K562 (cell line): Measurements from ENCODE around the gene HDAC3. TPM values are rescaled to one million over a fixed set of nuclear protein-coding genes. Genes with fewer than 3 reads are reported as not detected.

Source experiments
- AFF1 ChIP-seq, 2 experiments: fragments of 450-650 bp; IDR thresholded peaks; 2 replicates each; pipeline ENCODE4 v1.6.1; 2018; ENCODE audit warnings: mild to moderate bottlenecking in 2 of 2, low read depth in 1 of 2; ENCODE audit not compliant: partially characterized antibody in 2 of 2
- BCOR ChIP-seq: fragments of 450-650 bp; IDR thresholded peaks from 2 replicates; pipeline ENCODE4 v1.6.1; 2016
- DPF2 ChIP-seq: fragments of 450-650 bp; IDR thresholded peaks from 2 replicates; pipeline ENCODE4 v1.6.1; 2016
- EHMT2 ChIP-seq: fragments of 450-650 bp; IDR thresholded peaks from 2 replicates; pipeline ENCODE4 v1.6.1; 2018; ENCODE audit warnings: antibody characterized with exemption
- FOSL1 ChIP-seq: fragments of 200-800 bp; sonication (Bioruptor generic); conservative IDR thresholded peaks from 2 replicates; pipeline ENCODE4 v1.6.1; 2016; ENCODE audit warnings: missing genetic modification characterization, missing compliant biosample characterization
- FOXK2 ChIP-seq, 2 experiments: fragments of 450-650 bp; IDR thresholded peaks in 1 of 2; conservative IDR thresholded peaks in 1 of 2; 2 replicates each; pipeline ENCODE4 v1.6.1; 2016; ENCODE audit warnings: low read depth in 2 of 2, mild to moderate bottlenecking in 1 of 2
- FUS ChIP-seq: fragments of 200-400 bp; formaldehyde crosslinking; optimal IDR thresholded peaks from 2 replicates; pipeline ENCODE3; 2017; ENCODE audit warnings: low read depth, low read length
- MLLT1 ChIP-seq, 2 experiments: fragments of 450-650 bp; IDR thresholded peaks; 2 replicates each; pipeline ENCODE4 v1.6.1; 2016
- RCOR1 ChIP-seq, 2 experiments: IDR thresholded peaks; 2 replicates each; pipeline ENCODE4 v1.6.1; 2012; ENCODE audit warnings: low read depth in 2 of 2, low read length in 2 of 2, borderline replicate concordance in 1 of 2, improper control_type of control experiment in 1 of 2
- SMARCA4 ChIP-seq: fragments of 450-650 bp; IDR thresholded peaks from 2 replicates; pipeline ENCODE4 v1.6.1; 2016
- SMARCA5 ChIP-seq: fragments of 450-650 bp; IDR thresholded peaks from 2 replicates; pipeline ENCODE4 v1.6.1; 2016
- ZNF121 ChIP-seq: sonication (generic); formaldehyde crosslinking; conservative IDR thresholded peaks from 2 replicates; pipeline ENCODE4 v1.8.0; 2022; ENCODE audit warnings: missing genetic modification reagents
- ZNF134 ChIP-seq: fragments of 250-450 bp; sonication (Bioruptor Pico); conservative IDR thresholded peaks from 2 replicates; pipeline ENCODE4 v1.4.0; 2020
- ZNF57 ChIP-seq: fragments of 450-650 bp; formaldehyde crosslinking; IDR thresholded peaks from 2 replicates; pipeline ENCODE4 v1.4.0; 2020; ENCODE audit warnings: mild to moderate bottlenecking, moderate library complexity
- ZNF583 ChIP-seq: fragments of 250-450 bp; sonication (Bioruptor Pico); IDR thresholded peaks from 2 replicates; pipeline ENCODE4 v1.4.0; 2020
- polyA plus RNA-seq, 8 experiments: library from polyadenylated mRNA; depleted of rRNA in 4 of 8; stranded (reverse) in 5 of 8; unstranded in 3 of 8; fragments of >200 nt; fragmentation: Nextera tagmentation in 2 of 8; fragmentation: Illumina TruSeq in 1 of 8; extraction: Ambion mirVana in 2 of 8; extraction: Trizol in 1 of 8; gene quantifications; 2 replicates each; pipeline versions ENCODE4 v1.2.1 to v1.2.3, GENCODE V29; 2011 to 2014; ENCODE audit warnings: inconsistent platforms in 1 of 8, missing spikeins in 1 of 8
- total RNA-seq, 7 experiments: library from RNA; depleted of rRNA in 6 of 7; stranded (reverse); fragments of >200 nt in 6 of 7; fragmentation: Illumina TruSeq in 2 of 7; extraction: Trizol in 2 of 7; gene quantifications; 2 replicates each; pipeline versions ENCODE4 v1.2.1 to v1.2.3, GENCODE V29; 2011 to 2021; ENCODE audit warnings: low replicate concordance in 1 of 7
- TF ChIP-seq, protein P1 (sequence below): fragments of 450-650 bp; IDR thresholded peaks from 2 replicates; pipeline ENCODE4 v1.6.1; 2016; ENCODE audit warnings: antibody characterized with exemption
- TF ChIP-seq, protein P2 (sequence below), 2 experiments: fragments of 450-650 bp; conservative IDR thresholded peaks; 2 replicates each; pipeline ENCODE4 v1.6.1; 2017; ENCODE audit warnings: mild to moderate bottlenecking in 2 of 2, moderate library complexity in 2 of 2
- TF ChIP-seq, protein P3 (sequence below): sonication (generic); IDR thresholded peaks from 2 replicates; pipeline ENCODE4 v1.6.1; 2016

The HDAC3 gene
- total and polyA plus RNA-seq, 9 of the 15 experiments (the other 6 are each of a cell fraction or from before 2014, with no cell fraction given), result 89.7 to 191 (median 119) TPM

GRCh38 chr5:141633871-141634561, 2.6 kb downstream of the HDAC3 start (continued):
- TF ChIP-seq FUS (no peak), RCOR1 (IDR thresholded peaks at IDR 0.05; ENCODE audit: borderline replicate concordance in 1 of 2, low read depth in 2 of 2, low read length in 2 of 2) (peak in 1 of 2 experiments; percentile 27; a peak in 1 of 4 replicates), DPF2 (peak; percentile 74; the same call in 1 of the 2 replicates), SMARCA5 (peak; percentile 92), ZNF121 (CRISPR knock-in tag) (peak; percentile 99), FOSL1 (peak; percentile 86), AFF1 (IDR thresholded peaks at IDR 0.05; ENCODE audit: low read depth in 1 of 2, partially characterized antibody in 2 of 2) (peak in 1 of 2 experiments; percentile 40), FOXK2 (conservative IDR thresholded peaks at IDR 0.05 in 1 of 2, IDR thresholded peaks at IDR 0.05 in 1 of 2; ENCODE audit: low read depth in 2 of 2) (0 out of 4 replicates have a peak, but pooled peaks of 1 of the 2 experiments have one; percentile 21), EHMT2 (peak; percentile 40; the same call in 1 of the 2 replicates), ZNF57 (CRISPR knock-in tag) (no peak), SMARCA4 (peak; percentile 67), ZNF134 (CRISPR knock-in tag) (no peak), BCOR (peak; percentile 71), ZNF583 (CRISPR knock-in tag) (no peak), MLLT1 (IDR thresholded peaks at IDR 0.05) (0 out of 4 replicates have a peak, but pooled peaks have one; percentile 19 to 27)
- TF ChIP-seq, protein P1, sequence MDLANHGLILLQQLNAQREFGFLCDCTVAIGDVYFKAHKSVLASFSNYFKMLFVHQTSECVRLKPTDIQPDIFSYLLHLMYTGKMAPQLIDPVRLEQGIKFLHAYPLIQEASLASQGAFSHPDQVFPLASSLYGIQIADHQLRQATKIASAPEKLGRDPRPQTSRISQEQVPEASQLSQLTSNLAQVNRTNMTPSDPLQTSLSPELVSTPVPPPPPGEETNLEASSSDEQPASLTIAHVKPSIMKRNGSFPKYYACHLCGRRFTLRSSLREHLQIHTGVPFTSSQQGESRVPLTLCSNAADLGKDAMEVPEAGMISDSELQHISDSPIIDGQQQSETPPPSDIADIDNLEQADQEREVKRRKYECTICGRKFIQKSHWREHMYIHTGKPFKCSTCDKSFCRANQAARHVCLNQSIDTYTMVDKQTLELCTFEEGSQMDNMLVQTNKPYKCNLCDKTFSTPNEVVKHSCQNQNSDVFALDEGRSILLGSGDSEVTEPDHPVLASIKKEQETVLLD, result peak; percentile 36; the same call in 1 of the 2 replicates
- TF ChIP-seq, protein P2, sequence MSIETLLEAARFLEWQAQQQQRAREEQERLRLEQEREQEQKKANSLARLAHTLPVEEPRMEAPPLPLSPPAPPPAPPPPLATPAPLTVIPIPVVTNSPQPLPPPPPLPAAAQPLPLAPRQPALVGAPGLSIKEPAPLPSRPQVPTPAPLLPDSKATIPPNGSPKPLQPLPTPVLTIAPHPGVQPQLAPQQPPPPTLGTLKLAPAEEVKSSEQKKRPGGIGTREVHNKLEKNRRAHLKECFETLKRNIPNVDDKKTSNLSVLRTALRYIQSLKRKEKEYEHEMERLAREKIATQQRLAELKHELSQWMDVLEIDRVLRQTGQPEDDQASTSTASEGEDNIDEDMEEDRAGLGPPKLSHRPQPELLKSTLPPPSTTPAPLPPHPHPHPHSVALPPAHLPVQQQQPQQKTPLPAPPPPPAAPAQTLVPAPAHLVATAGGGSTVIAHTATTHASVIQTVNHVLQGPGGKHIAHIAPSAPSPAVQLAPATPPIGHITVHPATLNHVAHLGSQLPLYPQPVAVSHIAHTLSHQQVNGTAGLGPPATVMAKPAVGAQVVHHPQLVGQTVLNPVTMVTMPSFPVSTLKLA (conservative IDR thresholded peaks at IDR 0.05), result 0 out of 4 replicates have a peak, but pooled peaks of 1 of the 2 experiments have one; percentile 24
- TF ChIP-seq, protein P3, sequence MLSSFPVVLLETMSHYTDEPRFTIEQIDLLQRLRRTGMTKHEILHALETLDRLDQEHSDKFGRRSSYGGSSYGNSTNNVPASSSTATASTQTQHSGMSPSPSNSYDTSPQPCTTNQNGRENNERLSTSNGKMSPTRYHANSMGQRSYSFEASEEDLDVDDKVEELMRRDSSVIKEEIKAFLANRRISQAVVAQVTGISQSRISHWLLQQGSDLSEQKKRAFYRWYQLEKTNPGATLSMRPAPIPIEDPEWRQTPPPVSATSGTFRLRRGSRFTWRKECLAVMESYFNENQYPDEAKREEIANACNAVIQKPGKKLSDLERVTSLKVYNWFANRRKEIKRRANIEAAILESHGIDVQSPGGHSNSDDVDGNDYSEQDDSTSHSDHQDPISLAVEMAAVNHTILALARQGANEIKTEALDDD, result no peak
